Measurements from ENCODE around the gene SRMS. TPM values are rescaled to one million over a fixed set of nuclear protein-coding genes. Genes with fewer than 3 reads are reported as not detected.

The SRMS gene
- total RNA-seq, 1 donor from 2014 or later = 0.16 TPM

GRCh38 chr20:63555661-63556381 lies 8.3 kb upstream of the SRMS start:
- no peak for ATAC-seq (ENCODE audit: low read depth)
- Mint-ChIP-seq H3K27me3 (no peaks in the 10 kb centered on the region), H3K4me3 (no peak overlapping the region), H3K36me3 (ENCODE audit: low read depth) (peaks cover 15% of the 10 kb centered on the region), H3K27ac (no peak overlapping the region), H3K9me3 (no peaks in the 10 kb centered on the region), H3K4me1 (peaks cover 38% of the 10 kb centered on the region)
- no peak for DNase-seq
- no peak for TF ChIP-seq CTCF (IDR thresholded peaks at IDR 0.05)
- ChIA-PET POLR2A (interaction anchor here (0.9 to 1.4 kb wide), 2 partner anchors 9 to 11 kb away, joined by 5 read pairs; no protein-coding TSS in a partner anchor), CTCF (no interaction called here)
- intact Hi-C loops (cut with micrococcal nuclease) = no loop called here

GRCh38 chr20:63554361-63555278 lies 7.1 kb upstream of the SRMS start:
- ATAC-seq (ENCODE audit: low read depth) (peak; percentile 9), DNase-seq (peak; percentile 59)
- peak overlapping the region; percentile 83 for H3K27ac Mint-ChIP-seq
- H3K9me3 Mint-ChIP-seq = no peaks in the 10 kb centered on the region
- CTCF ChIA-PET = interaction anchor here (0.7 kb wide), 1 partner anchor 17 kb away, joined by 3 read pairs; the partner anchor contains the start of gene PTK6
- no peaks in the 10 kb centered on the region for H3K27me3 Mint-ChIP-seq
- peaks cover 41% of the 10 kb centered on the region for H3K4me1 Mint-ChIP-seq
- H3K4me3 Mint-ChIP-seq = peak overlapping the region; percentile 84
- POLR2A ChIA-PET = interaction anchor here (1.0 to 4.6 kb wide), 12 partner anchors 8 to 153 kb away, joined by 3 to 42 read pairs (median 6); partner anchors contain the start of genes ARFRP1, HELZ2, PTK6 and TNFRSF6B
- intact Hi-C loops (cut with micrococcal nuclease) = loop anchor here (1.0 to 5.0 kb wide), 4 partner anchors 13 to 403 kb away; partner anchors contain the start of genes HELZ2, LIME1, SLC2A4RG and UCKL1
- no peak for TF ChIP-seq CTCF (IDR thresholded peaks at IDR 0.05)
- peaks cover 8% of the 10 kb centered on the region for H3K36me3 Mint-ChIP-seq (ENCODE audit: low read depth)

- H3K27me3 Mint-ChIP-seq = no peaks in the 10 kb centered on the region
- H3K36me3 Mint-ChIP-seq (ENCODE audit: low read depth) = peaks cover 5% of the 10 kb centered on the region
- DNase-seq (peak; percentile 70), ATAC-seq (ENCODE audit: low read depth) (peak; percentile 29)
- CTCF ChIA-PET = no interaction called here
- H3K27ac Mint-ChIP-seq = peak within 1 kb of the TSS; percentile 83
- H3K9me3 Mint-ChIP-seq = no peaks in the 10 kb centered on the region
- H3K4me3 Mint-ChIP-seq = peak within 1 kb of the TSS; percentile 84
- H3K4me1 Mint-ChIP-seq = peaks cover 46% of the 10 kb centered on the region
- intact Hi-C loops (cut with micrococcal nuclease) = loop anchor here (1.0 to 5.0 kb wide), 8 partner anchors 13 to 403 kb away; partner anchors contain the start of genes GMEB2, HELZ2, LIME1 and PPDPF
- no peak for TF ChIP-seq CTCF (IDR thresholded peaks at IDR 0.05)
- POLR2A ChIA-PET = interaction anchor here (1.0 to 4.6 kb wide), 12 partner anchors 9 to 154 kb away, joined by 3 to 42 read pairs (median 6); partner anchors contain the start of genes ARFRP1, HELZ2, PTK6 and TNFRSF6B
Observed at GRCh38 chr20:63553933-63554290, 6.4 kb upstream of the SRMS start, which contains the start of gene FNDC11. Gene FNDC11 (plus strand): TSS chr20:63554159. CDS start chr20:63555664, 1,505 bp downstream.

- no peak for TF ChIP-seq CTCF (IDR thresholded peaks at IDR 0.05)
- intact Hi-C loops (cut with micrococcal nuclease) = loop anchor here (1.0 to 5.0 kb wide), 6 partner anchors 15 to 404 kb away; partner anchors contain the start of genes GMEB2, LIME1, PPDPF and SLC2A4RG
- Mint-ChIP-seq H3K9me3 (no peaks in the 10 kb centered on the region), H3K4me1 (peaks cover 50% of the 10 kb centered on the region), H3K27ac (peak overlapping the region; percentile 82), H3K36me3 (ENCODE audit: low read depth) (peaks cover 2% of the 10 kb centered on the region), H3K27me3 (no peaks in the 10 kb centered on the region), H3K4me3 (peak overlapping the region; percentile 84)
- peak; percentile 78 for ATAC-seq (ENCODE audit: low read depth)
- peak; percentile 86 for DNase-seq
- ChIA-PET CTCF (interaction anchor here (1.0 kb wide), 2 partner anchors 14 to 89 kb away, joined by 3 to 4 read pairs; no protein-coding TSS in a partner anchor), POLR2A (interaction anchor here (0.6 to 4.6 kb wide), 18 partner anchors 8 to 427 kb away, joined by 3 to 42 read pairs (median 5); partner anchors contain the start of genes GMEB2, HELZ2, PPDPF and PRPF6)
Observed at GRCh38 chr20:63553251-63553932, 5.8 kb upstream of the SRMS start.

Measured in activated B cell treated with CpG ODN at 0.5 μM for 24 hours (primary cell).